Measurements from ENCODE around the gene CCDC178.

Gene CCDC178

DNA sequence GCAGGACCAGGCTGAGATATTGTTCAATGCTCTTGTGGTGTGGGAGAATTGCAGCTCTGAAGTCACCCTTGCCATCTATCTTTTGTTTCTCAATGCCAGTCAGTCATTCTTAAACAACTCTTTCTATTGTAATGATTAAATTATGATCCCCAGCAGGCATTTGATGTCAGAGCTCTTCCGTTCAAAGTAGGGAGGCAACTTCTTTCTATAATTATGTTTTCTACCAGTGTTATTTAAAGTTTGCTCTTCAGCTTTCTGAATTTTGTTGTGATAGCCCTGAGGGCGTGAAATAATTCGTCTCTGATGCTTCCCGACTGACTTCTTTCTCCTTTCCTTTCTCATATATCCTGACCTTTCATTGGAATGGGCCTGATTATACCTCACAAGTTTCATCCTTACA is 506.3 kb downstream of the CCDC178 start:
- no peak overlapping the region for H3K4me3 ChIP-seq (ENCODE audit: insufficient read depth, low read length, poor library complexity, severe bottlenecking)
- no peak for TF ChIP-seq EZH2phosphoT487 (conservative IDR thresholded peaks at IDR 0.05; ENCODE audit: low read length)
- TF ChIP-seq, protein P1, sequence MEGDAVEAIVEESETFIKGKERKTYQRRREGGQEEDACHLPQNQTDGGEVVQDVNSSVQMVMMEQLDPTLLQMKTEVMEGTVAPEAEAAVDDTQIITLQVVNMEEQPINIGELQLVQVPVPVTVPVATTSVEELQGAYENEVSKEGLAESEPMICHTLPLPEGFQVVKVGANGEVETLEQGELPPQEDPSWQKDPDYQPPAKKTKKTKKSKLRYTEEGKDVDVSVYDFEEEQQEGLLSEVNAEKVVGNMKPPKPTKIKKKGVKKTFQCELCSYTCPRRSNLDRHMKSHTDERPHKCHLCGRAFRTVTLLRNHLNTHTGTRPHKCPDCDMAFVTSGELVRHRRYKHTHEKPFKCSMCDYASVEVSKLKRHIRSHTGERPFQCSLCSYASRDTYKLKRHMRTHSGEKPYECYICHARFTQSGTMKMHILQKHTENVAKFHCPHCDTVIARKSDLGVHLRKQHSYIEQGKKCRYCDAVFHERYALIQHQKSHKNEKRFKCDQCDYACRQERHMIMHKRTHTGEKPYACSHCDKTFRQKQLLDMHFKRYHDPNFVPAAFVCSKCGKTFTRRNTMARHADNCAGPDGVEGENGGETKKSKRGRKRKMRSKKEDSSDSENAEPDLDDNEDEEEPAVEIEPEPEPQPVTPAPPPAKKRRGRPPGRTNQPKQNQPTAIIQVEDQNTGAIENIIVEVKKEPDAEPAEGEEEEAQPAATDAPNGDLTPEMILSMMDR (IDR thresholded peaks at IDR 0.05; ENCODE audit: insufficient read depth, low read length, poor library complexity, severe bottlenecking) = no peak

DNA sequence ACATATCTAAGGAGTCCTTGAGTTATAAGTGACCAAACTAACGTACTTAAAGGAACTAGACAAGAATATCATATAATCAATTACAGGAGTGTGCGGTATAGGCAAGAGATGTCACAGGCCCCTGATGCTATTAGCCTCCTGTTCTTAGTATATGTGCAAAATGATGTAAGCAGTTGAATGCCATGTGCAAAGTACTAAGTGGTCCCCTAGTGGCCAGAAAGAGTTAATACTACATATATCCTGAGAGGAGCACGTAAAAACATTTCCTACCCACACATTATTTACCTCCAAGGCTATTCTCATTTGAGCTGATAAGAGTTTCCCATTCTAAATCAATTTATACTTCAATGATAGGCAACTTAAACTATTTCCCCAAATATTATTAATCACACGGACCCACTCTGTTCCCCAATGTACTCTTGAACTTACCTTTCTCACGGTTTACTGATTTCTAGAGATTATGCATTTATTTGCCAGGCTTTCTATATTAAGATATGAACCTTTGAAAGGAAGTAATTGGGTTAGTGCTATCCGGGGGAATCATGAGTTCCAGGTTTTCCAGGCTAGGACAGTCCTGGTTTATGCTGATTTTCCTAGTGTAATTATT is 509.7 kb downstream of the CCDC178 start:
- no peaks in the 10 kb centered on the region for H3K27me3 ChIP-seq (ENCODE audit: low read length)
- H3K36me3 ChIP-seq (ENCODE audit: low read length) = no peaks in the 10 kb centered on the region
- no peak overlapping the region for H3K4me3 ChIP-seq (ENCODE audit: insufficient read depth, low read length, poor library complexity, severe bottlenecking)
- no peaks in the 10 kb centered on the region for H3K9me2 ChIP-seq (replicated peaks; ENCODE audit: insufficient read depth, low read length)
- H4K20me1 ChIP-seq (ENCODE audit: low read depth, low read length) = no peaks in the 10 kb centered on the region
- H3F3A ChIP-seq (ENCODE audit: insufficient read depth) = no peaks in the 10 kb centered on the region
- H2AFZ ChIP-seq (ENCODE audit: low read depth, low read length, severe bottlenecking) = no peak overlapping the region
- H3K27ac ChIP-seq (ENCODE audit: low read depth, low read length) = no peak overlapping the region
- no peak for TF ChIP-seq EZH2phosphoT487 (conservative IDR thresholded peaks at IDR 0.05; ENCODE audit: low read length)
- TF ChIP-seq, protein P1 (IDR thresholded peaks at IDR 0.05; ENCODE audit: insufficient read depth, low read length, poor library complexity, severe bottlenecking) = peak; percentile 84
- no peaks in the 10 kb centered on the region for H3K9me3 ChIP-seq (ENCODE audit: insufficient read depth, low read length)
- no peak overlapping the region for H3K9ac ChIP-seq (ENCODE audit: low read length)
- H3K79me2 ChIP-seq (ENCODE audit: insufficient read depth, low read length) = no peaks in the 10 kb centered on the region
- H3K4me2 ChIP-seq (ENCODE audit: low read depth, low read length, poor library complexity, severe bottlenecking) = no peak overlapping the region

More for the DNA sequence above, 506.3 kb downstream of the CCDC178 start:
- H2AFZ ChIP-seq (ENCODE audit: low read depth, low read length, severe bottlenecking) = no peak overlapping the region
- no peaks in the 10 kb centered on the region for H3K9me2 ChIP-seq (replicated peaks; ENCODE audit: insufficient read depth, low read length)
- H3K79me2 ChIP-seq (ENCODE audit: insufficient read depth, low read length) = no peaks in the 10 kb centered on the region
- H3K36me3 ChIP-seq (ENCODE audit: low read length) = no peaks in the 10 kb centered on the region
- H3K27me3 ChIP-seq (ENCODE audit: low read length) = no peaks in the 10 kb centered on the region
- H4K20me1 ChIP-seq (ENCODE audit: low read depth, low read length) = no peaks in the 10 kb centered on the region
- H3K9me3 ChIP-seq (ENCODE audit: insufficient read depth, low read length) = no peaks in the 10 kb centered on the region
- H3K9ac ChIP-seq (ENCODE audit: low read length) = no peak overlapping the region
- no peak overlapping the region for H3K4me2 ChIP-seq (ENCODE audit: low read depth, low read length, poor library complexity, severe bottlenecking)
- H3F3A ChIP-seq (ENCODE audit: insufficient read depth) = no peaks in the 10 kb centered on the region
- H3K27ac ChIP-seq (ENCODE audit: low read depth, low read length) = no peak overlapping the region

DNA sequence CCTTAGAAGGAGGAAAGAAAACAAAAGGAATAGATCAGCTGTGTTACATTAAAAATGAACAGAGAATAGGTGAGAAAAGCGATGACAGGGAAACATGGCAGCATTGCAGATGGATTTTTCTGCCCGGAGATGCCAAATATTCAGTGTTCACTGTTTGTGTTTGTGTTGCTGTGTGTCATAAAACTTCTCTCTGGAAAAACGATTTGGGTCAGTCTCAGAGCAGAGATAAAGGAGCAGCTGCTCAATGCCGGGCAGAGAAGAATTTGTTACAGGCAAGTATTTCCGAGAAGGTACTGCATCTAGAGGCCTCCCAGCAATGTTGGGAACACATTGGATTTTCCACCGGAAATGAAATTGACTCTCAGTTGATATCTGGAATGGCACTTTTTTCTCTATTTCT is 511.3 kb downstream of the CCDC178 start:
- H3K27ac ChIP-seq (ENCODE audit: low read depth, low read length) = no peak overlapping the region
- no peaks in the 10 kb centered on the region for H4K20me1 ChIP-seq (ENCODE audit: low read depth, low read length)
- no peak overlapping the region for H3K4me3 ChIP-seq (ENCODE audit: insufficient read depth, low read length, poor library complexity, severe bottlenecking)
- no peaks in the 10 kb centered on the region for H3K9me3 ChIP-seq (ENCODE audit: insufficient read depth, low read length)
- no peaks in the 10 kb centered on the region for H3F3A ChIP-seq (ENCODE audit: insufficient read depth)
- no peak overlapping the region for H3K4me2 ChIP-seq (ENCODE audit: low read depth, low read length, poor library complexity, severe bottlenecking)
- H3K27me3 ChIP-seq (ENCODE audit: low read length) = no peaks in the 10 kb centered on the region
- H3K9me2 ChIP-seq (replicated peaks; ENCODE audit: insufficient read depth, low read length) = no peaks in the 10 kb centered on the region
- H3K79me2 ChIP-seq (ENCODE audit: insufficient read depth, low read length) = no peaks in the 10 kb centered on the region
- H3K9ac ChIP-seq (ENCODE audit: low read length) = no peak overlapping the region
- no peak for TF ChIP-seq EZH2phosphoT487 (conservative IDR thresholded peaks at IDR 0.05; ENCODE audit: low read length)
- TF ChIP-seq, protein P1 (IDR thresholded peaks at IDR 0.05; ENCODE audit: insufficient read depth, low read length, poor library complexity, severe bottlenecking) = no peak
- no peaks in the 10 kb centered on the region for H3K36me3 ChIP-seq (ENCODE audit: low read length)
- H2AFZ ChIP-seq (ENCODE audit: low read depth, low read length, severe bottlenecking) = no peak overlapping the region

All from SU-DHL-6 (cell line).